GM23338 (cell line): ENCODE data around the gene STAM.

Experiments
- EZH2 ChIP-seq: fragments of 200-600 bp; sonication (generic); IDR thresholded peaks from one replicate; pipeline ENCODE4 v1.8.0; 2017; ENCODE audit warnings: antibody characterized with exemption, mild to moderate bottlenecking, low read depth; ENCODE audit not compliant: unreplicated experiment
- POLR2AphosphoS5 ChIP-seq: IDR thresholded peaks from 2 replicates; pipeline ENCODE4 v1.6.1; 2016; ENCODE audit warnings: antibody characterized with exemption, low read depth
- STAT1 ChIP-seq: IDR thresholded peaks from one replicate; pipeline ENCODE4 v1.6.1; 2016; ENCODE audit warnings: antibody characterized with exemption; ENCODE audit not compliant: unreplicated experiment
- TF ChIP-seq, protein P1 (sequence below), 2 experiments: fragments of 200-600 bp in 1 of 2; sonication (generic) in 1 of 2; conservative IDR thresholded peaks; 2 replicates each; pipeline versions ENCODE4 v1.5.1 to v1.6.1; 2016 to 2017; ENCODE audit warnings: antibody characterized with exemption in 2 of 2, low read depth in 2 of 2, mild to moderate bottlenecking in 2 of 2, moderate library complexity in 1 of 2
- TF ChIP-seq, protein P2 (sequence below): IDR thresholded peaks from one replicate; pipeline ENCODE4 v1.6.1; 2018; ENCODE audit warnings: antibody characterized with exemption; ENCODE audit not compliant: unreplicated experiment

DNA sequence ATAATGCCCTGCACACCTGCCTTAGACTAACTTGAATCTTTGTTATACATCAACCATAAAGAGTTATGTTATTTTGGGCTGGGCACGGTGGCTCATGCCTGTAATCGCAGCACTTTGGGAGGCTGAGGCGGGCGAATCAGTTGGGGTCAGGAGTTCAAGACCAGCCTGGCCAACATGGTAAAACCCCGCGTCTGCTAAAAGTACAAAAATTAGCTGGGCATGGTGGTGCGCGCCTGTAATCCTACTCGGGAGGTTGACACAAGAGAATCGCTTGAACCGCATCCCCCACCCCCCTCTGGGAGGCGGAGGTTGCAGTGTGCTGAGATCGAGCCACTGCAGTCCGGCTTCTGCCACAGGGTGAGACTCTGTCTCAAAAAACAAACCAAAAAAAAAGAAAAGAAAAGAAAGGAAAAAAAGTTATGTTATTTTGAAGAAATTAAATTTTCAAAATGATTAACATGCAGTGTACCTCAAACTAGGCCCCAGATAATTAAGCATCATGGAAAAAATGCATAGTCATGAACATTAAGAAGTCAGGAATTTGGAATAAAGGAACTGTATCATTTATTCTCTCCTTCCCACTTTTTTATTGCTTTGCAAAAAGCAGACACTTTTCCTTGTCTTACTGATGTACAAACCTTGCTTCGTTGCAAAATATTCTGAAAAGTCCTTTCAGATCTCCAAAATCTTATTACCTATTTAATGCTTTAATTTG is 43.3 kb downstream of the STAM start:
- TF ChIP-seq, protein P1, sequence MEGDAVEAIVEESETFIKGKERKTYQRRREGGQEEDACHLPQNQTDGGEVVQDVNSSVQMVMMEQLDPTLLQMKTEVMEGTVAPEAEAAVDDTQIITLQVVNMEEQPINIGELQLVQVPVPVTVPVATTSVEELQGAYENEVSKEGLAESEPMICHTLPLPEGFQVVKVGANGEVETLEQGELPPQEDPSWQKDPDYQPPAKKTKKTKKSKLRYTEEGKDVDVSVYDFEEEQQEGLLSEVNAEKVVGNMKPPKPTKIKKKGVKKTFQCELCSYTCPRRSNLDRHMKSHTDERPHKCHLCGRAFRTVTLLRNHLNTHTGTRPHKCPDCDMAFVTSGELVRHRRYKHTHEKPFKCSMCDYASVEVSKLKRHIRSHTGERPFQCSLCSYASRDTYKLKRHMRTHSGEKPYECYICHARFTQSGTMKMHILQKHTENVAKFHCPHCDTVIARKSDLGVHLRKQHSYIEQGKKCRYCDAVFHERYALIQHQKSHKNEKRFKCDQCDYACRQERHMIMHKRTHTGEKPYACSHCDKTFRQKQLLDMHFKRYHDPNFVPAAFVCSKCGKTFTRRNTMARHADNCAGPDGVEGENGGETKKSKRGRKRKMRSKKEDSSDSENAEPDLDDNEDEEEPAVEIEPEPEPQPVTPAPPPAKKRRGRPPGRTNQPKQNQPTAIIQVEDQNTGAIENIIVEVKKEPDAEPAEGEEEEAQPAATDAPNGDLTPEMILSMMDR (conservative IDR thresholded peaks at IDR 0.05; ENCODE audit: low read depth in 2 of 2), result no peak
- TF ChIP-seq EZH2, result no peak
- TF ChIP-seq, protein P2, sequence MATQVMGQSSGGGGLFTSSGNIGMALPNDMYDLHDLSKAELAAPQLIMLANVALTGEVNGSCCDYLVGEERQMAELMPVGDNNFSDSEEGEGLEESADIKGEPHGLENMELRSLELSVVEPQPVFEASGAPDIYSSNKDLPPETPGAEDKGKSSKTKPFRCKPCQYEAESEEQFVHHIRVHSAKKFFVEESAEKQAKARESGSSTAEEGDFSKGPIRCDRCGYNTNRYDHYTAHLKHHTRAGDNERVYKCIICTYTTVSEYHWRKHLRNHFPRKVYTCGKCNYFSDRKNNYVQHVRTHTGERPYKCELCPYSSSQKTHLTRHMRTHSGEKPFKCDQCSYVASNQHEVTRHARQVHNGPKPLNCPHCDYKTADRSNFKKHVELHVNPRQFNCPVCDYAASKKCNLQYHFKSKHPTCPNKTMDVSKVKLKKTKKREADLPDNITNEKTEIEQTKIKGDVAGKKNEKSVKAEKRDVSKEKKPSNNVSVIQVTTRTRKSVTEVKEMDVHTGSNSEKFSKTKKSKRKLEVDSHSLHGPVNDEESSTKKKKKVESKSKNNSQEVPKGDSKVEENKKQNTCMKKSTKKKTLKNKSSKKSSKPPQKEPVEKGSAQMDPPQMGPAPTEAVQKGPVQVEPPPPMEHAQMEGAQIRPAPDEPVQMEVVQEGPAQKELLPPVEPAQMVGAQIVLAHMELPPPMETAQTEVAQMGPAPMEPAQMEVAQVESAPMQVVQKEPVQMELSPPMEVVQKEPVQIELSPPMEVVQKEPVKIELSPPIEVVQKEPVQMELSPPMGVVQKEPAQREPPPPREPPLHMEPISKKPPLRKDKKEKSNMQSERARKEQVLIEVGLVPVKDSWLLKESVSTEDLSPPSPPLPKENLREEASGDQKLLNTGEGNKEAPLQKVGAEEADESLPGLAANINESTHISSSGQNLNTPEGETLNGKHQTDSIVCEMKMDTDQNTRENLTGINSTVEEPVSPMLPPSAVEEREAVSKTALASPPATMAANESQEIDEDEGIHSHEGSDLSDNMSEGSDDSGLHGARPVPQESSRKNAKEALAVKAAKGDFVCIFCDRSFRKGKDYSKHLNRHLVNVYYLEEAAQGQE, result no peak
- no peak for TF ChIP-seq STAT1
- TF ChIP-seq POLR2AphosphoS5, result no peak
